Astrocyte (in vitro differentiated cells and primary cell): ENCODE results near the gene FAM227A.

Experiments
- CTCF ChIP-seq: IDR thresholded peaks from 2 replicates; pipeline ENCODE4 v1.5.1; 2011; ENCODE audit warnings: low read depth, mild to moderate bottlenecking, inconsistent platforms, low read length, moderate library complexity; ENCODE audit not compliant: insufficient read depth
- EZH2 ChIP-seq: IDR thresholded peaks from 2 replicates; pipeline ENCODE4 v1.6.1; 2012; ENCODE audit warnings: mild to moderate bottlenecking, low read length, inconsistent platforms; ENCODE audit not compliant: insufficient read depth

DNA sequence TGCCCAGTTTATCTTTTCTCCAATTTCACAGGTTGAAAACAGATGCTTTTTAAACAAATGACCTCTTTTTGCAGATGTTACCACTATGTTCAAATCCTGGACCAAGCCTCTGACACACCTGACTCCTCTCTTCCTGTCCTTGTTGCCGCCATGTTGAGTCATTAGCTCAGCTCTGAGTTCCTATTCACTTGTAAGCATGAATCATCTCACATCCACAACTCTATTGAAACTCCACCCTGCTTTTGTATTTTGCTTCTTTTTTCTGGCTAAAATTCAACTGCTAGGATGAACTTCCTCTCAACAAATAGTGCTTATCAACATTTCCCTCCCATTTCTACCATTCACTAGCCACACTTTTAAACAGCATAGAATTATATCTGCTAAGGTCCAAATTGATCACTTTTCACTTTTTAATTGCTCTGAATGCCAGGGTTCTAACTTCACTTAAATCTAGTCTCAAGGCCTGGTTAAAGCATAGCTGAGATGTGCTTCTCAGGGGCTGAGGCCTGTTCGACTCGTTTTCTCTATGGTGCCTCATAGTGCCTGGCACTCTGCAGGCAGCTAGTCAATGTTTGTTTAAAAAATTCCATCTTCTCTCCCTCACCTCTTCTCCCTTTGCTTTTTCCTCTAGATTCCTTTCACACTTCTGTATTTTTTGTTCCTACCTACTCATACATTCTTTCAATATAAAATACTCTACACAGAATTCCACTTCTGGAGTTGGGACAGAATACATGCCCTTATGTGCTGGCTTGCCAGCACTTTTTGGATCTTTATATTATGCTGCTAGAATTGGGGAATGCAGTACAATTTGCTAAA is 40.6 kb upstream of the FAM227A start:
- TF ChIP-seq CTCF (no peak), EZH2 (no peak)
